ENCODE measurements around the gene FGD1.
A peak's percentile ranks its signal among the peaks of the same experiment; 100 is the strongest.

Gene FGD1

DNA sequence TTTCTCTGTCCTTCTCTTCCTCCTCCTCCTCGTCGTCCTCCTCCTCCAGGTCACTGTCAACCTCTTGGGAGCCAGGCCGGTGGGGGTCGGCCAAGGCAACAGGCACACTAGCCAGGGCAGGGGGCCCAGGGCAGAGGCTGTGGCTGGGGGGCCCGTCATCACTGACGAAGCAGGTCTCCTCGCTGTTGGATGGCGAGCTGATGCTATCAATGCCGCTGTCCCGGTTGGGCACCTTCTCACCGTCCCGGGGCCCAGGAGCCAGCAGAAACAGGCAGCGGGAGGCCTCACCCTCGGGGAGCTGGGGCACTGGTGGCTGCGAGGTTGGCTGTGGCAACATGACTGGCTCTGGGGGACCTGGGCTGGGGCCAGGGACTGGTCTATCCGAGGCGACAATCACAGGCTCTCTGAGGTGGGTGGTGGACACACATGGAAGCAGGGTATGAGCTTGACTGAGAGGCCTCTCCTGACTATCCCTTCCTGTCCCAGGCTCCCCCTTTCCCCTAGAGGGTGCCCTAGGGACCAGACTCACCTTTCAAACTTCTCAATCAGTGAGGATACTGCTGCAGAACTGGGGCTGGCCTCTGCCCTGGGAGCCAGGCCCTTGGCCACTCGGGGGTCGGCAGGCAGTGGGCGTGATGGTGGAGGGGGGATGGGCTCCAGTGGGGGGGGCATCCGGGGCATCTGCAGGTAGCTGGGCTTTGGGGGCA lies 25.8 kb downstream of the FGD1 start:
- DNase-seq, result no peak

- DNase-seq, result no peak
Observed at GRCh38 chrX:54452920-54453319, 43.1 kb downstream of the FGD1 start.

DNA sequence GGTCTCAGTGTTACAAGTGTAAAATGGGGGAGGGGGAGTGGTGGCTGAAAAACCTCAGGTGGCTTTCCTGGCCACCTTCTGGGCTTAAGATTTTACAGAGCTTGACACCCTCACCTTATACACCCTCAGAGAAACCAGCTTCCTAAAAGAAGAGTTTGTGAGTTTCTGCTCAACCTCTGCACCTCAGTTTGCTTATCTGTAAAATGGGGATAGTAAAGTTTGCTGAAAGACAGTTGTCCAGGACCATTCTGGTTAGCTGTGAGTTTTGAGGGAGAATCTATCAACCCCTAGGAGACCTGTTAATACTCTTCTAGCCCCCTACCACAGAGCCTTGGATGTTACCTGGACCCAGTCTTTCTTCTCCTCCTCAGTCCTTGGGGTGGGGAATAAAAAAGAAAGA lies 46.1 kb downstream of the FGD1 start:
- DNase-seq, result no peak

GRCh38 chrX:54447461-54447860 lies 48.6 kb downstream of the FGD1 start:
- DNase-seq, result no peak

DNA sequence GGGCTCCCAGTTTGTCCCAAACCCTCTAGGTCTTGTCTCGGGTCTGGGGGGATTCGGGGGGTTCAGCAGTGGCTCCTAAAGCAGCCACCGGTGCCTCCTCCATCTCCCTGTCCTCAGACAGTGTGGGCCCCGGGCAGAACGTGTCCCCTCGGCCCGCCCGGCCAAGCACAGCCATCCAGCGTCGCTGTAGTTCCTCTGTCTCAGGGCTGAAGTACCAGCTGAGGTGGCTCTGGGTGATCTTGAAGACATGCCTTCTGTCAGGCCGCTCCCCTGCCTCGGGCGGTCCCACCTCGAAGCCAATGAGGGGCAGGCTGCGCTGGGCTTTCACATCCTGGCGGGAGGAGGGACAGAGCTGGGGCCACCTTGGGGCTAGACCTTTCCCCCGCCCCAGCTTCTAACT lies 50.0 kb downstream of the FGD1 start:
- no peak for DNase-seq

- no peak for DNase-seq
Observed at GRCh38 chrX:54444752-54445151, 51.3 kb downstream of the FGD1 start.

- DNase-seq, result no peak
Observed at GRCh38 chrX:54442790-54443189, 53.2 kb downstream of the FGD1 start.

DNA sequence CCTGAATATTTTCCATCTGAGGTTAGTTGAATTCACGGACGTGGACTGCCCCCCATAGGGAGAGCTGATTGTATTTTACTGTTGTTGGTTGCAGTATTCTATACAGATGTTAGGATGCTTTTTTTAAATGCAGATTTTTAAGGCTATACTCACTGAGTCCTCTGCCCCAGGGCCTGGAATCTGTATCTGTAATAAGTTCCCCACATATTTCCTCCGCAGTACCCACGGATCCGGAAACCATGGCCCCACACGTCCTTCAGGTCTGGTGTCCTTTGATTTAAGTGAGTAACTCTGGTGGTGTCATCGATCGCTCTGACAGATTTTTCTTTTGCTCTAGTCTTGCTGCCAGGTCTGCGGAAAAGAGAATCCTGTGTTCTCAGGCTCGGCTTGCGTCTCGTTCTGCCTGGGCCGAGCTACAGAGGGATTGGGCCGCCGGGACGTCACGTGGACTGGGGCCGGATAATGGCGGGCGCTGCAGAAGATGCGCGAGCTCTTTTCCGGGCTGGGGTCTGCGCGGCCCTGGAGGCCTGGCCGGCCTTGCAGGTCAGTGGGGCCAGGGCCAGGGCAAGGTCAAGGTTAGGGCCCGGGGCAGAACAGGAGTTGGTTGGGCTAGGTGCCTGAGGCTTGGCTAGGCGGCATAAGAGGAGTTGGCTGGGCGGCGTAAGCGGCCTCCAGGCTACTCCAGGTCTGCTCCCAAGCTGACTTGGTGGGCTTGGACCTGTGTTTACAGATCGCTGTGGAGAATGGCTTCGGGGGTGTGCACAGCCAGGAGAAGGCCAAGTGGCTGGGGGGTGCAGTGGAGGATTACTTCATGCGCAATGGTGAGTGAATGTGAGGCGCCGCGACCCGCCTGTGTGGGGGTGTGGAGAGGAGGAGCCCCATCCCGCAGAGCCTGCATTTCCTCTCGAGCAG lies 55.8 kb downstream of the FGD1 start, which contains the start of gene TSR2:
TSR2 (plus strand) TSS at position 445 of the 912 bp plus-strand sequence; CDS start at position 463, 18 bp downstream.
- peak; percentile 38 for DNase-seq

GRCh38 chrX:54435121-54435520 lies 60.9 kb downstream of the FGD1 start:
- no peak for DNase-seq

DNA sequence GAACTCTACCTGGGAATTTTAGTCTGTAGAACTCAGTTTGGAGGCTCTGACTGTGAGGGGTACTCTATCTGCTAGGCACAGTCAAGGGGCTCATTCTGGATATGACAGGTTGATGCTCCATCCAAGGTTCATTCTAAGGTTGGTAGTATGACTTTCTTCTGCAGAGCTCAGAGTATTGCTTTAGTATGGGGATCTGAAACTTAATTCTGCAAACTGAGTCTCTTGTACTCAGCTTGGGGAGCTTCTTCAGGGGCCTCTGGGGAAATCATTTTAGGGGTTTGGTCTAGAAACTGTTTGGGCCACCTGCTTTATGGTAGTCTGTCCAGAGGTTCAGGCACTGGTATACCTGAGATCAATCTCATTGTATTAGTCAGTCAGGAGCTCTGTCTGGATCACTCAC lies 65.5 kb downstream of the FGD1 start:
- no peak for DNase-seq

- no peak for DNase-seq
Observed at GRCh38 chrX:54427837-54428424, 68.1 kb downstream of the FGD1 start.

- DNase-seq, result no peak
Observed at GRCh38 chrX:54423161-54423888, 72.7 kb downstream of the FGD1 start.

- no peak for DNase-seq
Observed at GRCh38 chrX:54422168-54422567, 73.9 kb downstream of the FGD1 start.

DNA sequence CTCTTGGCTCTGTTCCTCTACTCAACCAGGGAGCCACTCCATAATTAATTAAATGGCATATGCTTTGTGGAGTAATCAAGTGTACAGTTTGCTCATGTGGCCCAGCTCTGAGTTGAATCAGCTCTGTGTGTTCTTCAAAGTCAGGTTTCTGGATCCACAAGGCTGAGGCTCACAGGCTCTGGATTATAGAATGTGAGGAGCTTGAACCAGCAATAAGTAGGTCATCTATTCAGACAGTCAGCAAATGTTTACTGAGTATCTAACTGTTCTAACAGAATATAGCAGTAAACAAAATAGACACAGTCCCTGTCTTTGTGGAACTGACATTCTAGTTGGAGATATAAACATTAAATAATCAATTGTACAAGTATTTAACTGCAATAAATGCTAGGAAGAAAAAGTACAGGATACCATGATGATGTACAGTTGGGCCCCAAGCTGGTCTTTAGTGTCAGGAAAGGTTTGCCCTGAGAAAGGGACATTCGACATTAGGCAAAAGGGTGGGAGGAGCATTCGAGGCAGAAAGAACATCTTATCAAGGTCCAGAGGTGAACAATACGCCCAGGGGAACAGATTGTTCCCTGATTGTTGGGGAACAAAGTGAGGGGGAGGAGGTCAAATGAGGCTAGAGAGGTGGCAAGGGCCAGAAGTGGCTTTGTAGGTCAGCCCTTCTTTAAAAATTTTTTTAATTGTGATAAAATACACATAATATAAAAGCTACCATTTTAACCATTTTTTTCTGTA lies 76.3 kb downstream of the FGD1 start:
- DNase-seq, result no peak

GRCh38 chrX:54416965-54417364 lies 79.1 kb downstream of the FGD1 start:
- DNase-seq, result no peak

DNA sequence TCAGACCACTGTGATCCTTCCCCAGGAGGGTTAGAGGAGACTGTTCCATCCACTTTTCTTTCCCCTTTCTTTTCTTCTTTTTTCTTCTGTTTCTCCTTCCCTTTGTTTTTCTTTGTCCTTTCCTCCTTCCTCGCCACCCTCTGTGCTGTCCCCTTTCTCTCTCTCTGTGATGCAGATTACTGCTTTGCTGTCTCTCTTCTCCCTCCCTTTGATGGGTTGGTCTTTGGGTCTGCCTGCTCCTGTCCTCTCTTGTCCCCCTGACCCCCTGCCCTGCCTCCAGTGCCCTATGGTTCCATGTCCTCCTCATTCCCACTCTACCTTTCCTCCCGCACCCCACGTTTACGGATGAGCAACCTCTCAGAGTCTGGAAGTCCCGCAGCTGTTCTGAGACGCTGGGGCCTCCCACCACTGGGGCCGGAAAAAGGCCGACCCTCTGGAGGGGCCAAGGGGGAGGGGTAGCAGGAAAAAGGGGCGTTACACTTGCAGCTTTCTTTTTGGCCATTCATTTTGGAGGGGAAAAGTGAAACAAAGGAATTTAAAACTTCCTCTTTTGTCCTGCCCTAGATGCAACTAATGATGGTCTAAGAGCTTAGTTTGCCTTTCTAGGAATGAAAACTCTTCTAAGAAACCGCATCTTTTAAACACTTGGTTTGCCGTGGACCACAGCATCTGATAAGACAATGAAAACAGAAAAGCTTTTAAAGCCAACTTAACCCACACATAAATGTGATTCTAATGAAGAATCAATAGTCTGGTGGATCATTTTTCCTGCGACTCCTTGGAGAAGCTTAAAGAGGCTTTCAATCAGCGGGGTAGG lies 80.3 kb downstream of the FGD1 start:
- DNase-seq, result no peak

- no peak for DNase-seq
Observed at GRCh38 chrX:54413753-54414152, 82.3 kb downstream of the FGD1 start.

- DNase-seq, result no peak
Observed at GRCh38 chrX:54411732-54412131, 84.3 kb downstream of the FGD1 start.

- no peak for DNase-seq
Observed at GRCh38 chrX:54407266-54407665, 88.8 kb downstream of the FGD1 start.

DNA sequence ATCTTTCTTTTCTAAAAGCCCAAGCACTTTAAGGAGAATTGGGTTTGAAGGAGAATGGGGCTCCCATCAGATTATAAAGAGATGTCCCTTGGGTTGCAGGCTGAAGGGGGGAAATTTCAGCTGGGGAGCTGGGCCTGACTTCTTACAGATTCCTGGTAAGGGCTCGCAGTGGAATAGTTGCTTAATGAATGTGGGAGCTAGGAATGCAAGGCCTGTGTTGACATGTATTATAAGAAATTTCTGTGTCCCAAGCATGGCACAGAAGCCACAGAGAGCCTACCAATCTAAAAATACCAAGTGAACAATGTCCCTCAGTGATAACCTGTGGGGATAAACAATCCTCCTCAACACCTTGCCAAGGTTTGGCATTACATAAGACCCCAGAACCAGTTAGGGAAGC lies 98.9 kb downstream of the FGD1 start:
- DNase-seq, result no peak
